Measurements from ENCODE around the gene FOXL2NB.

- no peak for TF ChIP-seq CTCF (IDR thresholded peaks at IDR 0.05; ENCODE audit: poor library complexity, severe bottlenecking)
- no peak for TF ChIP-seq EZH2 (IDR thresholded peaks at IDR 0.05; ENCODE audit: borderline replicate concordance, insufficient read depth, low read length, poor library complexity, severe bottlenecking)
- no peak for TF ChIP-seq EP300 (conservative IDR thresholded peaks at IDR 0.05; ENCODE audit: poor library complexity, severe bottlenecking)
- TF ChIP-seq POLR2AphosphoS5 (IDR thresholded peaks at IDR 0.05) = no peak
- no peak for TF ChIP-seq MXI1 (conservative IDR thresholded peaks at IDR 0.05; ENCODE audit: poor library complexity, severe bottlenecking)
Observed at GRCh38 chr3:138913766-138914165, 33.3 kb upstream of the FOXL2NB start.

Measured in neural cell (in vitro differentiated cells).